HG02678 (cell line): Measurements from ENCODE around the gene GALNT8.

Experiments used
- ATAC-seq: cut with Tn5 transposase; IDR thresholded peaks from one replicate; pipeline ENCODE4 v1.9.1; 2021; ENCODE audit warnings: mild to moderate bottlenecking, moderate library complexity; ENCODE audit not compliant: unreplicated experiment

The GALNT8 gene

GRCh38 chr12:4794491-4794890 is 74.3 kb downstream of the GALNT8 start:
- no peak for ATAC-seq

GRCh38 chr12:4796216-4796615 is 76.0 kb downstream of the GALNT8 start:
- no peak for ATAC-seq

GRCh38 chr12:4796694-4797482 is 76.7 kb downstream of the GALNT8 start:
- no peak for ATAC-seq

- no peak for ATAC-seq
Observed at GRCh38 chr12:4800555-4800954, 80.4 kb downstream of the GALNT8 start.

GRCh38 chr12:4802841-4803240 is 82.6 kb downstream of the GALNT8 start:
- ATAC-seq: no peak

GRCh38 chr12:4806439-4807115 is 86.4 kb downstream of the GALNT8 start:
- no peak for ATAC-seq

- ATAC-seq: no peak
Observed at GRCh38 chr12:4807116-4807783, 87.0 kb downstream of the GALNT8 start.

- ATAC-seq: no peak
Observed at GRCh38 chr12:4807813-4808212, 87.6 kb downstream of the GALNT8 start.

GRCh38 chr12:4809013-4809448 is 88.8 kb downstream of the GALNT8 start:
- ATAC-seq: no peak

- ATAC-seq: no peak
Observed at GRCh38 chr12:4809449-4810218, 89.4 kb downstream of the GALNT8 start.

GRCh38 chr12:4810219-4810671 is 90.0 kb downstream of the GALNT8 start:
- ATAC-seq: no peak

GRCh38 chr12:4812624-4813327 is 92.6 kb downstream of the GALNT8 start:
- no peak for ATAC-seq

GRCh38 chr12:4813741-4814140 is 93.5 kb downstream of the GALNT8 start:
- ATAC-seq: no peak

GRCh38 chr12:4814485-4814884 is 94.3 kb downstream of the GALNT8 start:
- no peak for ATAC-seq

- no peak for ATAC-seq
Observed at GRCh38 chr12:4816744-4817525, 96.7 kb downstream of the GALNT8 start.

- ATAC-seq: no peak
Observed at GRCh38 chr12:4817880-4818279, 97.7 kb downstream of the GALNT8 start.

- no peak for ATAC-seq
Observed at GRCh38 chr12:4819654-4820053, 99.5 kb downstream of the GALNT8 start.

GRCh38 chr12:4820971-4821370 is 100.8 kb downstream of the GALNT8 start:
- no peak for ATAC-seq
